Measurements from ENCODE around the gene NCKAP5. TPM values are rescaled to one million over a fixed set of nuclear protein-coding genes. Genes with fewer than 3 reads are reported as not detected.

Gene NCKAP5
- total RNA-seq, 1 donor from 2014 or later, result 0.87 TPM

DNA sequence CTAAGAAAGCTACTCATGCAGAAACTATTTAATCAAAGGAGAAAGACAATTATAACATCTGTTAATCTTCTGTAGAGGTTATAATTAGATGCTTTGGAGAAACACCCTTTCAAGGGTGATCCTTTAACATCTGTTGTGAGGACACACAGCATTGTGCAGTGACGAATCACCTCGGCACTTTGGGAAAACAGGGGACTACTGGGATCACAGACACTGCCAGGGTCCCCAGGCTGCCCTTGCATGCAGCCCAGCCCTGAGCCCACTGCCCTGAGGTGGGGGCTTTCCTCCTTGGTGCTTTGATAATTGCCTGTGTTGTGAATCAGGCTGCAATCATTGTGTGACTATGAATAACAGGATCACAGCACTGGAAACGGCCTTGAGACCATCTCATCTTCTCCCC, 10.6 kb downstream of the NCKAP5 start:
- Mint-ChIP-seq H3K36me3 (ENCODE audit: low read depth) (no peaks in the 10 kb centered on the region), H3K27ac (ENCODE audit: unreplicated experiment) (no peak overlapping the region)

GRCh38 chr2:133553838-133554408, 14.3 kb downstream of the NCKAP5 start:
- DNase-seq (ENCODE audit: low spot score), result no peak
- no peak for TF ChIP-seq CTCF (IDR thresholded peaks at IDR 0.05)
- peaks cover 3% of the 10 kb centered on the region for H3K27me3 Mint-ChIP-seq (ENCODE audit: low read depth)
- no peaks in the 10 kb centered on the region for H3K4me1 Mint-ChIP-seq (ENCODE audit: low read depth)
- H3K9me3 Mint-ChIP-seq (ENCODE audit: low read depth), result no peaks in the 10 kb centered on the region
- no peak overlapping the region for H3K4me3 Mint-ChIP-seq (ENCODE audit: unreplicated experiment)
- H3K27ac Mint-ChIP-seq (ENCODE audit: unreplicated experiment), result no peak overlapping the region
- no peaks in the 10 kb centered on the region for H3K36me3 Mint-ChIP-seq (ENCODE audit: low read depth)

More for the DNA sequence above, 10.6 kb downstream of the NCKAP5 start:
- Mint-ChIP-seq H3K9me3 (ENCODE audit: low read depth) (no peaks in the 10 kb centered on the region), H3K4me3 (ENCODE audit: unreplicated experiment) (no peak overlapping the region), H3K27me3 (ENCODE audit: low read depth) (peaks cover 3% of the 10 kb centered on the region), H3K4me1 (ENCODE audit: low read depth) (no peaks in the 10 kb centered on the region)
- TF ChIP-seq CTCF (IDR thresholded peaks at IDR 0.05), result no peak
- DNase-seq (ENCODE audit: low spot score), result no peak

DNA sequence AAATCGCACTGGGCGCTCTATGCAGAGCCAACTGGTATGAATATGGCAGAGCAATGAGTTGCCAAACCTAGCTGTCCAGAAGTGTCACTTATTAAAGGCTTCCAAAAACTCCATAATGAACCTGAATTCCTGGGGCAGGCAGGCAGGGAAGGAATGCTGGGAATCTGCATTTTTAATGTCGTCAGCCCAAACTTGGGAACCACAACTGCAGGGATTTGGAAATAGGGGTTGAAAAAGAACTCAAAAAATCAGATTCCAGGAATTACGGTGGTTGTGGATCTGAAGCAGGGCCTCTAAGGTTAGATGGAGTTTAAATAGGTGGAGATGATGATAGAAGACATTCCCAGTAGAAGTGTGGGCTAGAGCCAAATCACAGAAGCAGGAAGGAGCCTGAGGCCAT, 15.0 kb downstream of the NCKAP5 start:
- Mint-ChIP-seq H3K4me3 (ENCODE audit: unreplicated experiment) (no peak overlapping the region), H3K36me3 (ENCODE audit: low read depth) (no peaks in the 10 kb centered on the region), H3K9me3 (ENCODE audit: low read depth) (no peaks in the 10 kb centered on the region), H3K27ac (ENCODE audit: unreplicated experiment) (no peak overlapping the region), H3K27me3 (ENCODE audit: low read depth) (peaks cover 3% of the 10 kb centered on the region), H3K4me1 (ENCODE audit: low read depth) (no peaks in the 10 kb centered on the region)
- no peak for TF ChIP-seq CTCF (IDR thresholded peaks at IDR 0.05)
- no peak for DNase-seq (ENCODE audit: low spot score)

DNA sequence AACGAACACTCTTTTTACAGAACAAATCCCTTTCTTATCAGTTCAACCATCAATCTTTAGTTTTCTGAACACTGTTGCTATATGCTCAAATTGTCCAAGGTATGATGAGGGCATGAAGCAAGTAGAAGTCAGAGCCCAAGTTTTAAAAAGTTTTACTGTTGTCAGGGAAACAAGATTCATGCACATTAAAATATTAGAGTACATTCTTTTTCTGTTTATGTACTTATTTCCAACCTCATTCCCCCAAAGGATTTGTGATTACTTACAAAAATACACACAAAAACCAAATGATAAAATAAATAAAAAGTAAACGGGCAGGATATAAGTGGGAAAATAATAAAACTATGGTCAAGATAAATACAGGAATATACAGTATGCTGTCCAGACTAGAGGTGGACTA, 15.4 kb downstream of the NCKAP5 start:
- Mint-ChIP-seq H3K4me3 (ENCODE audit: unreplicated experiment) (no peak overlapping the region), H3K36me3 (ENCODE audit: low read depth) (no peaks in the 10 kb centered on the region), H3K27ac (ENCODE audit: unreplicated experiment) (no peak overlapping the region), H3K9me3 (ENCODE audit: low read depth) (no peaks in the 10 kb centered on the region), H3K27me3 (ENCODE audit: low read depth) (peaks cover 3% of the 10 kb centered on the region), H3K4me1 (ENCODE audit: low read depth) (no peaks in the 10 kb centered on the region)
- DNase-seq (ENCODE audit: low spot score), result no peak
- TF ChIP-seq CTCF (IDR thresholded peaks at IDR 0.05), result no peak

GRCh38 chr2:133541797-133542196, 26.5 kb downstream of the NCKAP5 start:
- no peak for DNase-seq (ENCODE audit: low spot score)
- Mint-ChIP-seq H3K4me3 (ENCODE audit: unreplicated experiment) (no peak overlapping the region), H3K4me1 (ENCODE audit: low read depth) (peaks cover 10% of the 10 kb centered on the region), H3K36me3 (ENCODE audit: low read depth) (no peaks in the 10 kb centered on the region), H3K27ac (ENCODE audit: unreplicated experiment) (peak overlapping the region; percentile 33), H3K27me3 (ENCODE audit: low read depth) (no peaks in the 10 kb centered on the region), H3K9me3 (ENCODE audit: low read depth) (peaks cover 8% of the 10 kb centered on the region)
- no peak for TF ChIP-seq CTCF (IDR thresholded peaks at IDR 0.05)

Measured in chondrocyte (in vitro differentiated cells).